Measurements from ENCODE around the gene FBRS. TPM values are rescaled to one million over a fixed set of nuclear protein-coding genes. Genes with fewer than 3 reads are reported as not detected.

FBRS gene
- total and polyA plus RNA-seq, 2 of the 13 experiments (the other 11 are each of a cell fraction or from before 2014, with no cell fraction given), result 13.7 to 16.2 TPM

DNA sequence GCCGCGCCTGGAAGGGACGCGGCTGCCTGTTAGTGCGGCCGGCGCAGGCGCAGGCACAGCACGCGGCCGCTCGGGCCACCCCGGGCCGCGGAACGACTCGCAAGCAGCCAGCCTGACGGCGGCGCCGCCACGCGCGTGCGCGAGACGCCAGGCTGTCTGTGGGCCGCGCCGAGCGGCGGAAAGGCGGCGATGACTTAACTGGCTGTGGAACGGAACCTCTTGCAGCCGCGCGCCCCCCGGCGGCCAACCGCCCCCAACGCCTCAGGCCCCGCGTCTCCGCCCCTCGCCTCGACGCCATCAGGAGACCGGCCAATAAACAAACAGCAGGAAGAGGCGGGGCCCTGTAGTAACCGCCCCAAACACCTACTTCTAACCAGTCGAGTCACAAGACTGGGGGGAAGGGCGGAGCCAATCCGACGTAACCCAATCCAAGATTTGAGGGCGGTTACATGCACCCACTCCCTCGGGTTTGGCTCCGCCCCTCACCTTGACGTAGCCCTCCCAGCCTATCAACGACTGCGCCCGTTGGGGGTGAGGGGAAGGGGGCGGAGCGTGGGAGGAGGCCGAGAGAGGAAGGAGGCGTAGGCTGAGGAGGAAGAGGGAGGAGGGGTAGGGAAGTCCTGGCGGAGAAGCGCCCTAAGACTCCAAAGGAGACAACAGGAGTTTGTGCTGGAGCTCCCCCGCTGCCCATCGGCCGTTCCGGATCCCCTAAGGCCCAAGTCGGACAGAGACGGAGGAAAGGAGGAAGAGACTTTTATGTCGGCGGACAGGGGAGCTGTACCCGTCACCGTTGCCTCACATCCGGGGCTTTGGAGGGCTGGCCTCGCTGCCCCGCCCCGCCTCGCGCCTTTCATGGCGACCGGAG, at the start of gene FBRS (continued):
- 0 out of 2 replicates have a peak, but pooled peaks have one; percentile 24 for TF ChIP-seq TSC22D2 (CRISPR knock-in tag; IDR thresholded peaks at IDR 0.05; ENCODE audit: borderline replicate concordance)
- TF ChIP-seq ZNF331 (CRISPR knock-in tag; IDR thresholded peaks at IDR 0.05), result peak; percentile 51; the same call in 1 of the 2 replicates
- TF ChIP-seq, protein P1, sequence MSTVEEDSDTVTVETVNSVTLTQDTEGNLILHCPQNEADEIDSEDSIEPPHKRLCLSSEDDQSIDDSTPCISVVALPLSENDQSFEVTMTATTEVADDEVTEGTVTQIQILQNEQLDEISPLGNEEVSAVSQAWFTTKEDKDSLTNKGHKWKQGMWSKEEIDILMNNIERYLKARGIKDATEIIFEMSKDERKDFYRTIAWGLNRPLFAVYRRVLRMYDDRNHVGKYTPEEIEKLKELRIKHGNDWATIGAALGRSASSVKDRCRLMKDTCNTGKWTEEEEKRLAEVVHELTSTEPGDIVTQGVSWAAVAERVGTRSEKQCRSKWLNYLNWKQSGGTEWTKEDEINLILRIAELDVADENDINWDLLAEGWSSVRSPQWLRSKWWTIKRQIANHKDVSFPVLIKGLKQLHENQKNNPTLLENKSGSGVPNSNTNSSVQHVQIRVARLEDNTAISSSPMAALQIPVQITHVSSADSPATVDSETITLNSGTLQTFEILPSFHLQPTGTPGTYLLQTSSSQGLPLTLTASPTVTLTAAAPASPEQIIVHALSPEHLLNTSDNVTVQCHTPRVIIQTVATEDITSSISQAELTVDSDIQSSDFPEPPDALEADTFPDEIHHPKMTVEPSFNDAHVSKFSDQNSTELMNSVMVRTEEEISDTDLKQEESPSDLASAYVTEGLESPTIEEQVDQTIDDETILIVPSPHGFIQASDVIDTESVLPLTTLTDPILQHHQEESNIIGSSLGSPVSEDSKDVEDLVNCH (CRISPR knock-in tag; IDR thresholded peaks at IDR 0.05), result no peak; the same call in none of the 2 replicates
- peak; percentile 13 for TF ChIP-seq ZFP36 (IDR thresholded peaks at IDR 0.05; ENCODE audit: borderline replicate concordance, low read depth, low read length, partially characterized antibody)
- no peak for TF ChIP-seq HMGA1 (CRISPR knock-in tag; conservative IDR thresholded peaks at IDR 0.05)
- no peak for TF ChIP-seq ZNF260 (CRISPR knock-in tag; IDR thresholded peaks at IDR 0.05; ENCODE audit: borderline replicate concordance, low read depth)
- peak; percentile 81 for TF ChIP-seq ZNF761 (CRISPR knock-in tag; conservative IDR thresholded peaks at IDR 0.05)
- peak; percentile 45; the same call in 1 of the 2 replicates for TF ChIP-seq ATF7 (IDR thresholded peaks at IDR 0.05)
- TF ChIP-seq ATF7 (CRISPR knock-in tag; IDR thresholded peaks at IDR 0.05), result no peak; the same call in 1 of the 2 replicates
- no peak for TF ChIP-seq KLF15 (CRISPR knock-in tag; IDR thresholded peaks at IDR 0.05; ENCODE audit: borderline replicate concordance)
- TF ChIP-seq GABPB1 (CRISPR knock-in tag; IDR thresholded peaks at IDR 0.05), result peak; percentile 87
- no peak for TF ChIP-seq SYNCRIP (IDR thresholded peaks at IDR 0.05; ENCODE audit: insufficient read depth, low read depth, low read length)
- TF ChIP-seq, protein P2, sequence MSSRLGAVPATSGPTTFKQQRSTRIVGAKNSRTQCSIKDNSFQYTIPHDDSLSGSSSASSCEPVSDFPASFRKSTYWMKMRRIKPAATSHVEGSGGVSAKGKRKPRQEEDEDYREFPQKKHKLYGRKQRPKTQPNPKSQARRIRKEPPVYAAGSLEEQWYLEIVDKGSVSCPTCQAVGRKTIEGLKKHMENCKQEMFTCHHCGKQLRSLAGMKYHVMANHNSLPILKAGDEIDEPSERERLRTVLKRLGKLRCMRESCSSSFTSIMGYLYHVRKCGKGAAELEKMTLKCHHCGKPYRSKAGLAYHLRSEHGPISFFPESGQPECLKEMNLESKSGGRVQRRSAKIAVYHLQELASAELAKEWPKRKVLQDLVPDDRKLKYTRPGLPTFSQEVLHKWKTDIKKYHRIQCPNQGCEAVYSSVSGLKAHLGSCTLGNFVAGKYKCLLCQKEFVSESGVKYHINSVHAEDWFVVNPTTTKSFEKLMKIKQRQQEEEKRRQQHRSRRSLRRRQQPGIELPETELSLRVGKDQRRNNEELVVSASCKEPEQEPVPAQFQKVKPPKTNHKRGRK (CRISPR knock-in tag; IDR thresholded peaks at IDR 0.05), result no peak
- TF ChIP-seq, protein P3, sequence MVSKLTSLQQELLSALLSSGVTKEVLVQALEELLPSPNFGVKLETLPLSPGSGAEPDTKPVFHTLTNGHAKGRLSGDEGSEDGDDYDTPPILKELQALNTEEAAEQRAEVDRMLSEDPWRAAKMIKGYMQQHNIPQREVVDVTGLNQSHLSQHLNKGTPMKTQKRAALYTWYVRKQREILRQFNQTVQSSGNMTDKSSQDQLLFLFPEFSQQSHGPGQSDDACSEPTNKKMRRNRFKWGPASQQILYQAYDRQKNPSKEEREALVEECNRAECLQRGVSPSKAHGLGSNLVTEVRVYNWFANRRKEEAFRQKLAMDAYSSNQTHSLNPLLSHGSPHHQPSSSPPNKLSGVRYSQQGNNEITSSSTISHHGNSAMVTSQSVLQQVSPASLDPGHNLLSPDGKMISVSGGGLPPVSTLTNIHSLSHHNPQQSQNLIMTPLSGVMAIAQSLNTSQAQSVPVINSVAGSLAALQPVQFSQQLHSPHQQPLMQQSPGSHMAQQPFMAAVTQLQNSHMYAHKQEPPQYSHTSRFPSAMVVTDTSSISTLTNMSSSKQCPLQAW (CRISPR knock-in tag; IDR thresholded peaks at IDR 0.05), result no peak; the same call in 1 of the 2 replicates
- TF ChIP-seq ZBTB8A (CRISPR knock-in tag; IDR thresholded peaks at IDR 0.05; ENCODE audit: borderline replicate concordance, low read depth), result 0 out of 2 replicates have a peak, but pooled peaks have one; percentile 56
- TF ChIP-seq TRIM22 (IDR thresholded peaks at IDR 0.05), result no peak
- TF ChIP-seq, protein P4, sequence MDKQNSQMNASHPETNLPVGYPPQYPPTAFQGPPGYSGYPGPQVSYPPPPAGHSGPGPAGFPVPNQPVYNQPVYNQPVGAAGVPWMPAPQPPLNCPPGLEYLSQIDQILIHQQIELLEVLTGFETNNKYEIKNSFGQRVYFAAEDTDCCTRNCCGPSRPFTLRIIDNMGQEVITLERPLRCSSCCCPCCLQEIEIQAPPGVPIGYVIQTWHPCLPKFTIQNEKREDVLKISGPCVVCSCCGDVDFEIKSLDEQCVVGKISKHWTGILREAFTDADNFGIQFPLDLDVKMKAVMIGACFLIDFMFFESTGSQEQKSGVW (CRISPR knock-in tag; IDR thresholded peaks at IDR 0.05; ENCODE audit: borderline replicate concordance), result no peak
- TF ChIP-seq ZNF33B (CRISPR knock-in tag; IDR thresholded peaks at IDR 0.05), result no peak; the same call in 1 of the 2 replicates
- TF ChIP-seq ZNF10 (CRISPR knock-in tag; IDR thresholded peaks at IDR 0.05; ENCODE audit: borderline replicate concordance, low read depth), result no peak
- TF ChIP-seq ZNF720 (CRISPR knock-in tag; IDR thresholded peaks at IDR 0.05), result no peak
